ENCODE data around the gene RBM33. TPM values are rescaled to one million over a fixed set of nuclear protein-coding genes. Genes with fewer than 3 reads are reported as not detected.

Gene RBM33
- total and polyA plus RNA-seq, 2 of the 8 experiments (the other 6 are each of a cell fraction or from before 2014, with no cell fraction given) = 16.5 to 64.6 TPM

GRCh38 chr7:155733582-155734444 lies 89.4 kb downstream of the RBM33 start:
- no peak overlapping the region for H2BK120ac ChIP-seq (replicated peaks; ENCODE audit: low read depth, low read length)
- no peak overlapping the region for H4K8ac ChIP-seq (ENCODE audit: extremely low read depth, insufficient read depth, low read length)
- no peak overlapping the region for H3K18ac ChIP-seq (ENCODE audit: extremely low read depth, low read length)
- H3K9me3 ChIP-seq (ENCODE audit: insufficient read depth in 2 of 2, low read depth in 1 of 2, low read length in 1 of 2) = no peaks in the 10 kb centered on the region
- peaks cover 0 to 14% of the 10 kb centered on the region in 2 experiments; a peak in 2 of 4 replicates for H3K79me2 ChIP-seq (ENCODE audit: control insufficient read depth in 1 of 2, insufficient read depth in 2 of 2, low read length in 2 of 2)
- peaks cover 8% of the 10 kb centered on the region; the same call in 1 of the 2 replicates for H3K79me1 ChIP-seq (ENCODE audit: low read depth, low read length)
- no peak for TF ChIP-seq ASH2L (IDR thresholded peaks at IDR 0.05; ENCODE audit: low read length)
- TF ChIP-seq KDM5A (IDR thresholded peaks at IDR 0.05; ENCODE audit: low read length) = no peak
- TF ChIP-seq BRCA1 (IDR thresholded peaks at IDR 0.05; ENCODE audit: low read depth, low read length) = no peak
- TF ChIP-seq MAFK (IDR thresholded peaks at IDR 0.05; ENCODE audit: low read depth, low read length) = no peak
- H3K23me2 ChIP-seq (ENCODE audit: low read depth, low read length) = no peaks in the 10 kb centered on the region
- POLR2A ChIA-PET (ENCODE audit: partially characterized antibody) = interaction anchor here (0.5 kb wide), 1 partner anchor 128 kb away, joined by 3 read pairs; no protein-coding TSS in a partner anchor
- H4K91ac ChIP-seq (replicated peaks; ENCODE audit: insufficient read length, low read length) = no peak overlapping the region
- H3K9ac ChIP-seq (replicated peaks in 1 of 4; ENCODE audit: extremely low read depth in 1 of 4, low read depth in 3 of 4, low read length in 3 of 4) = no peak overlapping the region
- no peak overlapping the region for H3K4me3 ChIP-seq (ENCODE audit: extremely low read depth in 1 of 4, insufficient read depth in 2 of 4, low read depth in 3 of 4, low read length in 4 of 4)
- no peak for FAIRE-seq
- H3K14ac ChIP-seq (ENCODE audit: insufficient read length) = no peak overlapping the region
- no peak overlapping the region for H2AK5ac ChIP-seq (ENCODE audit: low read depth, low read length)
- H2BK15ac ChIP-seq (ENCODE audit: low read length) = no peak overlapping the region
- H3K27me3 ChIP-seq (replicated peaks in 1 of 4; ENCODE audit: control insufficient read depth in 3 of 4, extremely low read depth in 1 of 4, insufficient read depth in 3 of 4, low read length in 3 of 4) = no peaks in the 10 kb centered on the region
- H2BK20ac ChIP-seq (ENCODE audit: low read length) = no peak overlapping the region
- CTCF ChIA-PET (ENCODE audit: partially characterized antibody) = interaction anchor here (0.7 kb wide), 1 partner anchor 22 kb away, joined by 3 read pairs; no protein-coding TSS in a partner anchor
- no peaks in the 10 kb centered on the region for H3K4me1 ChIP-seq (replicated peaks in 1 of 4; ENCODE audit: control insufficient read depth in 3 of 4, insufficient read depth in 4 of 4, low read length in 3 of 4)
- H3K27ac ChIP-seq (ENCODE audit: low read depth, low read length) = no peak overlapping the region
- H4K20me1 ChIP-seq (replicated peaks in 1 of 2; ENCODE audit: control insufficient read depth in 1 of 2, insufficient read depth in 2 of 2, low read length in 2 of 2) = peaks cover 6 to 13% of the 10 kb centered on the region in 2 experiments
- no peak overlapping the region for H3K4ac ChIP-seq (replicated peaks; ENCODE audit: insufficient read length, low read depth, low read length)
- 94% methylated on average over 14 of the region's 14 CpGs; no CpG with 5 or more reads in 1 of the 2 experiments for WGBS, 2 experiments (ENCODE audit: extremely low coverage in 1 of 2, insufficient coverage in 1 of 2, insufficient read length in 1 of 2, insufficient replicate concordance in 2 of 2, low coverage in 1 of 2, low lambda C conversion rate in 2 of 2, missing lambda C conversion rate in 1 of 2)
- no peak overlapping the region for H2AFZ ChIP-seq (ENCODE audit: low read length)
- DNase-seq (ENCODE audit: low read depth in 1 of 2, low spot score in 2 of 2) = no peak
- H2BK12ac ChIP-seq (ENCODE audit: low read depth, low read length) = no peak overlapping the region
- H4K5ac ChIP-seq (ENCODE audit: insufficient read length, low read depth, low read length) = no peak overlapping the region
- peaks cover 0 to 13% (median 9%) of the 10 kb centered on the region in 4 experiments; a peak in 4 of 8 replicates for H3K36me3 ChIP-seq (ENCODE audit: control insufficient read depth in 2 of 4, insufficient read depth in 4 of 4, low read length in 3 of 4)
- H3K23ac ChIP-seq (ENCODE audit: insufficient read length) = no peak overlapping the region
- H3K4me2 ChIP-seq (ENCODE audit: insufficient read depth in 1 of 2, low read depth in 2 of 2, low read length in 2 of 2) = no peak overlapping the region
- H2BK5ac ChIP-seq (ENCODE audit: low read depth, low read length) = no peak overlapping the region
- H3K56ac ChIP-seq (replicated peaks; ENCODE audit: insufficient read length, low read depth, low read length) = no peak overlapping the region
